HL-60 (cell line): ENCODE results near the gene DNAJC1.

Experiments used
- DNase-seq, 2 experiments: peaks; one replicate each; pipeline ENCODE4 v3.0.0-alpha.2; 2010 to 2020; ENCODE audit warnings: low read depth in 1 of 2, low spot score in 1 of 2
- H3K27ac ChIP-seq: fragments of 250-450 bp; sonication (Bioruptor Pico); replicated peaks from 2 replicates; pipeline ENCODE4 v1.5.1; 2020; ENCODE audit warnings: mild to moderate bottlenecking, moderate library complexity
- H3K27me3 ChIP-seq: fragments of 250-450 bp; sonication (Bioruptor Pico); 2 replicates; pipeline ENCODE4 v1.5.1; 2021; ENCODE audit warnings: mild to moderate bottlenecking, moderate library complexity; ENCODE audit not compliant: insufficient read depth, poor library complexity, severe bottlenecking
- H3K4me3 ChIP-seq: replicated peaks from 2 replicates; pipeline ENCODE4 v1.5.1; 2011; ENCODE audit warnings: mild to moderate bottlenecking, control low read depth, low read length; ENCODE audit not compliant: insufficient read depth
- GABPA ChIP-seq: IDR thresholded peaks from 2 replicates; pipeline ENCODE4 v1.6.1; 2012; ENCODE audit warnings: low read depth
- POLR2AphosphoS5 ChIP-seq: IDR thresholded peaks from 2 replicates; pipeline ENCODE4 v1.6.1; 2012; ENCODE audit warnings: low read depth
- REST ChIP-seq: IDR thresholded peaks from 2 replicates; pipeline ENCODE4 v1.6.1; 2012; ENCODE audit warnings: low read depth; ENCODE audit not compliant: insufficient replicate concordance
- SPI1 ChIP-seq: IDR thresholded peaks from 2 replicates; pipeline ENCODE4 v1.6.1; 2012; ENCODE audit warnings: low read depth, mild to moderate bottlenecking, borderline replicate concordance
- TF ChIP-seq, protein P1 (sequence below): IDR thresholded peaks from one replicate; pipeline ENCODE4 v1.5.1; 2011; ENCODE audit warnings: low read length, control low read depth, inconsistent platforms; ENCODE audit not compliant: insufficient read depth

DNAJC1 gene

GRCh38 chr10:21934307-21934706 is 69.2 kb downstream of the DNAJC1 start:
- no peaks in the 10 kb centered on the region for H3K27me3 ChIP-seq
- H3K4me3 ChIP-seq: no peak overlapping the region
- no peak for DNase-seq
- TF ChIP-seq REST: no peak
- no peak for TF ChIP-seq SPI1
- no peak for TF ChIP-seq POLR2AphosphoS5
- no peak for TF ChIP-seq GABPA
- TF ChIP-seq, protein P1, sequence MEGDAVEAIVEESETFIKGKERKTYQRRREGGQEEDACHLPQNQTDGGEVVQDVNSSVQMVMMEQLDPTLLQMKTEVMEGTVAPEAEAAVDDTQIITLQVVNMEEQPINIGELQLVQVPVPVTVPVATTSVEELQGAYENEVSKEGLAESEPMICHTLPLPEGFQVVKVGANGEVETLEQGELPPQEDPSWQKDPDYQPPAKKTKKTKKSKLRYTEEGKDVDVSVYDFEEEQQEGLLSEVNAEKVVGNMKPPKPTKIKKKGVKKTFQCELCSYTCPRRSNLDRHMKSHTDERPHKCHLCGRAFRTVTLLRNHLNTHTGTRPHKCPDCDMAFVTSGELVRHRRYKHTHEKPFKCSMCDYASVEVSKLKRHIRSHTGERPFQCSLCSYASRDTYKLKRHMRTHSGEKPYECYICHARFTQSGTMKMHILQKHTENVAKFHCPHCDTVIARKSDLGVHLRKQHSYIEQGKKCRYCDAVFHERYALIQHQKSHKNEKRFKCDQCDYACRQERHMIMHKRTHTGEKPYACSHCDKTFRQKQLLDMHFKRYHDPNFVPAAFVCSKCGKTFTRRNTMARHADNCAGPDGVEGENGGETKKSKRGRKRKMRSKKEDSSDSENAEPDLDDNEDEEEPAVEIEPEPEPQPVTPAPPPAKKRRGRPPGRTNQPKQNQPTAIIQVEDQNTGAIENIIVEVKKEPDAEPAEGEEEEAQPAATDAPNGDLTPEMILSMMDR: no peak
- H3K27ac ChIP-seq: no peak overlapping the region

GRCh38 chr10:21929070-21929469 is 74.5 kb downstream of the DNAJC1 start:
- no peak for DNase-seq
- no peak overlapping the region for H3K27ac ChIP-seq
- H3K27me3 ChIP-seq: no peaks in the 10 kb centered on the region
- H3K4me3 ChIP-seq: no peak overlapping the region
- no peak for TF ChIP-seq POLR2AphosphoS5
- no peak for TF ChIP-seq SPI1
- TF ChIP-seq REST: no peak
- no peak for TF ChIP-seq GABPA
- TF ChIP-seq, protein P1: no peak

DNA sequence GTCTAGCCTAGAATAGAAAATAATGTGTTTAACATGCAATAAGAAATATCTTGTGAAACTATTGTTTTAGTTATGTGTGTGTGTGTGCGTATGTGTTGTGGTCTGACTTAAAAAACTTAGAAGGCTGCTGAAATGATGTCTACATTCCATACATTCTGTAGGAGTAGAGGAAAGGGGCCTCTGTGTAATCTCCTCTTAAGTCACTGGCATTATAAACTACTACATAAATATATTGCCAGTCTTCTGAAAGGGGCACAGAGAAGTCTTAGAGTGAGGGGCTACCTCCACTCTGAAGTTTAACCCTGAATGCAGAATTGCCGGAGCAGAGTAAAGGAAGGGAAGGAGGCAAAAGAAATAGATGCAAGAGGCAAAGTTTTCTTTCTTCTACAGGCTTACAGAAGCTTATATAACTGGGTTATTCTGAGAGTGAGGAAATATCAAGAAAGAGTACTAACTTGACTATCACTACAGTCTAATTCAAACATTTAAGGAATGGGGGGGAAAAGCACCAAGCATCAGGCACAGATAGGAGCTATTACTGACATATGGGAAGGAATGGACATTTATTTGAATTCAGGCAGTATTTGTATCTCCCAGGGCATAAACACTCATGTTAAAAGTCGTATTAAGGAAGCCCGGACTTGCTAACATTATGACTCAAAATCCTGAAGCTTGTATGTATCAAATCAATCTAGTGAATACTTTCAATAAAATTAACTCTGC is 75.7 kb downstream of the DNAJC1 start:
- Histone ChIP-seq H3K4me3 (no peak overlapping the region), H3K27ac (no peak overlapping the region), H3K27me3 (no peaks in the 10 kb centered on the region)
- no peak for TF ChIP-seq GABPA
- TF ChIP-seq REST: no peak
- TF ChIP-seq POLR2AphosphoS5: no peak
- TF ChIP-seq SPI1: no peak
- TF ChIP-seq, protein P1: no peak
- DNase-seq: no peak
